Ishikawa (cell line): ENCODE results near the gene ACYP2.

Experiments used
- CEBPB ChIP-seq: IDR thresholded peaks from 2 replicates; pipeline ENCODE4 v1.6.1; 2012
- EP300 ChIP-seq: IDR thresholded peaks from 2 replicates; pipeline ENCODE4 v1.6.1; 2012; ENCODE audit warnings: borderline replicate concordance
- RAD21 ChIP-seq: IDR thresholded peaks from 2 replicates; pipeline ENCODE4 v1.6.1; 2012; ENCODE audit warnings: low read depth
- YY1 ChIP-seq: IDR thresholded peaks from 2 replicates; pipeline ENCODE4 v1.6.1; 2012; ENCODE audit warnings: low read depth

DNA sequence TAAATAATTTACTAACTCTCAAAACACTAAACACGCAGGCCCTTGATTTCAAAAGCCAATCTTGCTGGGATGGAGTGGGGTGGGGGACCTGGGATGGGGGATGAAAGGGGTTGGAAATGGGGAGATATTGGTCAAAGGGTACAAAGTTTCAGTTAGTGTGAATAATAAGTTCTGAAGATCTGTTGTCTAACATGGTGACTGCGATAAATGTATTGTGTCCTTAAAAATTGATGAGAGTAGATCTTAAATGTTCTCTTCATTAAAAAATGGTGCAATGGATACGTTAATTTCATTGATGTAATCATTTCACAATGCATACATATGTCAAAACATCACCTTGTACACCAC, 505 bp upstream of the ACYP2 start:
- TF ChIP-seq EP300 (no peak), CEBPB (no peak), RAD21 (no peak), YY1 (no peak)
